Caco-2 (cell line): ENCODE measurements around the gene NLRP6. TPM values are rescaled to one million over a fixed set of nuclear protein-coding genes. Genes with fewer than 3 reads are reported as not detected.

Experiments used
- BruUV-seq: library from RNA; stranded (reverse); fragments of 400-500 nt; replicated peaks from 2 replicates; lab custom pipeline; 2021; lab: Mats Ljungman, UMichigan
- CTCF ChIA-PET: fragments of 300-600 bp; sonication (Branson Sonifier 250); formaldehyde crosslinking; loops from one replicate; lab custom pipeline; 2022; ENCODE audit warnings: antibody characterized with exemption; lab: Charles Lee
- POLR2A ChIA-PET: fragments of 300-600 bp; sonication (Branson Sonifier 250); formaldehyde crosslinking; loops from one replicate; lab custom pipeline; 2022; ENCODE audit warnings: antibody characterized with exemption; lab: Charles Lee
- DNase-seq, 2 experiments: peaks; one replicate each; pipeline versions ENCODE4 v3.0.0 to v3.0.0-alpha.2; 2020 to 2022
- H3K27me3 ChIP-seq: replicated peaks from 2 replicates; pipeline ENCODE4 v1.6.0; 2011; ENCODE audit warnings: low read length; ENCODE audit not compliant: control insufficient read depth, insufficient read depth
- H3K36me3 ChIP-seq: 2 replicates; pipeline ENCODE4 v1.5.1; 2011; ENCODE audit warnings: low read length; ENCODE audit not compliant: control insufficient read depth, insufficient read depth
- H3K4me1 ChIP-seq: fragments of 250-450 bp; sonication (Bioruptor Pico); 2 replicates; pipeline ENCODE4 v1.5.1; 2020; ENCODE audit warnings: mild to moderate bottlenecking
- H3K4me3 ChIP-seq: 2 replicates; pipeline ENCODE4 v1.5.1; 2011; ENCODE audit warnings: low read depth, mild to moderate bottlenecking, control low read depth, low read length
- H3K9me3 ChIP-seq: fragments of 250-450 bp; sonication (Bioruptor Pico); 2 replicates; pipeline ENCODE4 v1.5.1; 2020; ENCODE audit warnings: mild to moderate bottlenecking, moderate library complexity
- H3K27ac Mint-ChIP-seq: one replicate; pipeline ENCODE4 v1.8.0; 2022; ENCODE audit warnings: mixed read lengths; ENCODE audit not compliant: unreplicated experiment
- H3K27me3 Mint-ChIP-seq: one replicate; pipeline ENCODE4 v1.8.0; 2022; ENCODE audit warnings: mixed read lengths; ENCODE audit not compliant: insufficient read depth, unreplicated experiment
- H3K36me3 Mint-ChIP-seq: one replicate; pipeline ENCODE4 v1.8.0; 2022; ENCODE audit warnings: mild to moderate bottlenecking, mixed read lengths; ENCODE audit not compliant: insufficient read depth, unreplicated experiment
- H3K4me1 Mint-ChIP-seq: one replicate; pipeline ENCODE4 v1.8.0; 2022; ENCODE audit warnings: low read depth, mixed read lengths; ENCODE audit not compliant: unreplicated experiment
- H3K4me3 Mint-ChIP-seq: one replicate; pipeline ENCODE4 v1.8.0; 2022; ENCODE audit warnings: mild to moderate bottlenecking, moderate library complexity, mixed read lengths; ENCODE audit not compliant: unreplicated experiment
- H3K9me3 Mint-ChIP-seq: one replicate; pipeline ENCODE4 v1.8.0; 2022; ENCODE audit warnings: mixed read lengths; ENCODE audit not compliant: unreplicated experiment
- CTCF ChIP-seq, 2 experiments: fragments of 200-600 bp in 1 of 2; IDR thresholded peaks; 1 replicate in 1 of 2; 2 replicates in 1 of 2; pipeline versions ENCODE4 v1.5.1 to v1.8.0; 2011 to 2022; ENCODE audit warnings: antibody characterized with exemption in 1 of 2, control low read depth in 1 of 2, inconsistent platforms in 1 of 2, low read depth in 1 of 2, low read length in 1 of 2, mild to moderate bottlenecking in 1 of 2, moderate library complexity in 1 of 2; ENCODE audit not compliant: insufficient read depth in 1 of 2, severe bottlenecking in 1 of 2, unreplicated experiment in 1 of 2
- intact Hi-C: fragments of 100-400 bp; cut with micrococcal nuclease; formaldehyde crosslinking; loops from one replicate; pipeline ENCODE4 v1.10.0; 2022; ENCODE audit not compliant: unreplicated experiment
- total RNA-seq: library from RNA; stranded (reverse); gene quantifications from 2 replicates; pipeline ENCODE4 v1.2.3, GENCODE V29; 2022

Gene NLRP6
- total RNA-seq, 1 experiment from 2014 or later = not detected

- H3K4me3 ChIP-seq = peak overlapping the region; percentile 47
- no peak for TF ChIP-seq CTCF (IDR thresholded peaks at IDR 0.05; ENCODE audit: insufficient read depth in 1 of 2, low read depth in 1 of 2, low read length in 1 of 2, severe bottlenecking in 1 of 2, unreplicated experiment in 1 of 2)
- Mint-ChIP-seq H3K4me1 (no peaks in the 10 kb centered on the region), H3K27me3 (peaks cover 26% of the 10 kb centered on the region), H3K27ac (no peak overlapping the region), H3K36me3 (peaks cover 5% of the 10 kb centered on the region), H3K9me3 (no peaks in the 10 kb centered on the region), H3K4me3 (peak overlapping the region; percentile 67)
- peaks cover 5% of the 10 kb centered on the region for H3K27me3 ChIP-seq
- CTCF ChIA-PET = interaction anchor here (0.8 to 1.6 kb wide), 4 partner anchors 28 to 168 kb away, joined by 3 to 4 read pairs (median 3); no protein-coding TSS in a partner anchor
- POLR2A ChIA-PET = no interaction called here
- no TSS peak for BruUV-seq
- DNase-seq = peak in 1 of 2 experiments; percentile 36
- H3K4me1 ChIP-seq = peaks cover 17% of the 10 kb centered on the region
- H3K9me3 ChIP-seq = no peaks in the 10 kb centered on the region
- intact Hi-C loops = no loop called here
- H3K36me3 ChIP-seq = no peaks in the 10 kb centered on the region
These were observed 2.7 kb downstream of the NLRP6 start for GRCh38 chr11:280706-281485.

- peak overlapping the region; percentile 47 for H3K4me3 ChIP-seq
- H3K27ac Mint-ChIP-seq = no peak overlapping the region
- BruUV-seq = no TSS peak
- CTCF ChIA-PET = interaction anchor here (0.6 to 1.6 kb wide), 5 partner anchors 9 to 74 kb away, joined by 3 to 4 read pairs (median 3); no protein-coding TSS in a partner anchor
- H3K36me3 ChIP-seq = no peaks in the 10 kb centered on the region
- peak in 1 of 2 experiments; percentile 31 for DNase-seq
- TF ChIP-seq CTCF (IDR thresholded peaks at IDR 0.05; ENCODE audit: insufficient read depth in 1 of 2, low read depth in 1 of 2, low read length in 1 of 2, severe bottlenecking in 1 of 2, unreplicated experiment in 1 of 2) = no peak
- peak overlapping the region; percentile 67 for H3K4me3 Mint-ChIP-seq
- peaks cover 17% of the 10 kb centered on the region for H3K4me1 ChIP-seq
- H3K36me3 Mint-ChIP-seq = peaks cover 5% of the 10 kb centered on the region
- peaks cover 5% of the 10 kb centered on the region for H3K27me3 ChIP-seq
- H3K9me3 Mint-ChIP-seq = no peaks in the 10 kb centered on the region
- intact Hi-C loops = no loop called here
- H3K9me3 ChIP-seq = no peaks in the 10 kb centered on the region
- no peaks in the 10 kb centered on the region for H3K4me1 Mint-ChIP-seq
- POLR2A ChIA-PET = interaction anchor here (1.3 kb wide), 1 partner anchor 75 kb away, joined by 8 read pairs; the partner anchor contains the start of gene BET1L
- peaks cover 26% of the 10 kb centered on the region for H3K27me3 Mint-ChIP-seq
These were observed 3.4 kb downstream of the NLRP6 start for GRCh38 chr11:281486-282161.

GRCh38 chr11:282171-282570, 4.0 kb downstream of the NLRP6 start:
- no peak for TF ChIP-seq CTCF (IDR thresholded peaks at IDR 0.05; ENCODE audit: insufficient read depth in 1 of 2, low read depth in 1 of 2, low read length in 1 of 2, severe bottlenecking in 1 of 2, unreplicated experiment in 1 of 2)
- H3K4me1 ChIP-seq = peaks cover 17% of the 10 kb centered on the region
- no peak overlapping the region for H3K4me3 ChIP-seq
- H3K9me3 Mint-ChIP-seq = no peaks in the 10 kb centered on the region
- peaks cover 26% of the 10 kb centered on the region for H3K27me3 Mint-ChIP-seq
- intact Hi-C loops = no loop called here
- no TSS peak for BruUV-seq
- no peaks in the 10 kb centered on the region for H3K9me3 ChIP-seq
- H3K27me3 ChIP-seq = peaks cover 5% of the 10 kb centered on the region
- H3K27ac Mint-ChIP-seq = no peak overlapping the region
- peak in 1 of 2 experiments; percentile 30 for DNase-seq
- CTCF ChIA-PET = interaction anchor here (0.6 to 1.6 kb wide), 3 partner anchors 9 to 32 kb away, joined by 3 to 4 read pairs (median 3); no protein-coding TSS in a partner anchor
- POLR2A ChIA-PET = interaction anchor here (1.3 kb wide), 1 partner anchor 75 kb away, joined by 8 read pairs; the partner anchor contains the start of gene BET1L
- H3K4me3 Mint-ChIP-seq = peak overlapping the region; percentile 7
- H3K36me3 Mint-ChIP-seq = peaks cover 5% of the 10 kb centered on the region
- peaks cover 4% of the 10 kb centered on the region for H3K4me1 Mint-ChIP-seq
- H3K36me3 ChIP-seq = no peaks in the 10 kb centered on the region
